GM18951 (cell line): Measurements from ENCODE around the gene CD48.
A peak's percentile ranks its signal among the peaks of the same experiment; 100 is the strongest.
"Not testable (repeated sequence)": the region's sequence is repeated elsewhere in the genome, so short reads cannot be mapped to it uniquely, and the experiment has no call there.

Experiments used
- POLR2A ChIP-seq: IDR thresholded peaks from 4 replicates; pipeline ENCODE4 v1.6.1; 2011; ENCODE audit warnings: mild to moderate bottlenecking; ENCODE audit not compliant: insufficient read length, insufficient read depth; ENCODE audit errors: extremely low read depth
- in situ Hi-C: fragments of 300-500 bp; cut with MboI; formaldehyde crosslinking; loops from one replicate; pipeline ENCODE4 v1.12.0; 2022; ENCODE audit warnings: low sequenced_read_pairs, mixed read lengths, inconsistent platforms; ENCODE audit not compliant: unreplicated experiment

The CD48 gene

DNA sequence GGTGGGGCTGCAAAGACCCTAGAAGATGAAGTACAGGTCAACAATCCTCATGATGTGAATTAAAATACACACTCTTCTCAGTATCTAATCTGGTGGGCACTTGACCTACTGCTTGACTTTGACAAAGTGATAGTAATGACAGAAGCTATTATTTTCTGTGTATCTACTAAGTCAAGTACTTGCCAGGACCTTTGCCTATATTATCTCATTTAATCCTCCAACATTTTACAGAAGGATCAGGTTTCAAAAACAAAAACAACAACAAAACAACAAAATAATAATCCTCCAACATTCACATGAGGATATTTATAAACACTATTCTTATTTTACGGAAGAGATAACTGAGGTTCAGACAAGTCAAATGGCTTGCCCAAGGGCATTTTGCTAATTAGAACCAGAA lies 4.4 kb upstream of the CD48 start:
- in situ Hi-C loops: no loop called here
- TF ChIP-seq POLR2A: no peak

DNA sequence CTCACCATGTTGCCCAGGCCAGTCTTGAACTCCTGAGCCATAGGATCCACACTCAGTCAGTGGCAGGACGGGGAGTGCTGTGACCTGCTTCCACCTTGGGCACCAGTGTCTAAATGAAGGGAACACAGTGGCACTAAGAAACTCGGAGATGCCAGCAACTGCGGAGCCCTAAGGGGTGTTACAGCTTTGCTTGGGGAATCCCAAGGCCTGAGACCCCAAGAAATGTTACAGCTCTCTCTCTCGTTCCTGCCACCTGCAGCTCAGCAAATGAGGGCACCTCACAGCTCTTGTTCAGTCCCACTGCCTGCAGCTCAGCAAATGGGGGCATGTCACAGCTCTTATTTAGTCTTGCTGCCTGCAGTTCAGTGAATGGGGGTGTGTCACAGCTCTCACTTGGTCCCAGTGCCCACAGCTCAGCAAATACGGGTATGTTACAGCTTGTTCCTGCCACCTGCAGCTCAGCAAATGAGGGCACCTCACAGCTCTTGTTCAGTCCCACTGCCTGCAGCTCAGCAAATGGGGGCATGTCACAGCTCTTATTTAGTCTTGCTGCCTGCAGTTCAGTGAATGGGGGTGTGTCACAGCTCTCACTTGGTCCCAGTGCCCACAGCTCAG lies 2.5 kb upstream of the CD48 start:
- in situ Hi-C loops: not testable (repeated sequence)

DNA sequence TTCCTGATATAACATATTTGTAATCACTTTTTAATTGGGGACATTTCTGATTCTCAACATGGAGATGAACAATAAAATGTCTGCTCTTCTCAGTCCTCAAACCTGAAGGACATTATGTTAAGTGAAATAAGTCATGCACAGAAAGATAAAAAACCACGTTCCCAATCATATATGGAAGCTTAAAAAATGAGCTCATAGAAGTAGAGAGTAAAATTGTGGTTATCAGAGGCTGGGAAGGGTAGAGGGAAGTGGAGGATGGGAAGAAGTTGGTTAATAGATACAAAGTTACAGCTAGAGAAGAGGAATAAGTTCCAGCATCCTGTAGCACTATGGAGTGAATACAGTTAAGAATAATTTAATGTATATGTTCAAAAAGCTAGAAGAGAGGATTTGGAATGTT lies 1.5 kb upstream of the CD48 start:
- no peak for TF ChIP-seq POLR2A
- in situ Hi-C loops: no loop called here

DNA sequence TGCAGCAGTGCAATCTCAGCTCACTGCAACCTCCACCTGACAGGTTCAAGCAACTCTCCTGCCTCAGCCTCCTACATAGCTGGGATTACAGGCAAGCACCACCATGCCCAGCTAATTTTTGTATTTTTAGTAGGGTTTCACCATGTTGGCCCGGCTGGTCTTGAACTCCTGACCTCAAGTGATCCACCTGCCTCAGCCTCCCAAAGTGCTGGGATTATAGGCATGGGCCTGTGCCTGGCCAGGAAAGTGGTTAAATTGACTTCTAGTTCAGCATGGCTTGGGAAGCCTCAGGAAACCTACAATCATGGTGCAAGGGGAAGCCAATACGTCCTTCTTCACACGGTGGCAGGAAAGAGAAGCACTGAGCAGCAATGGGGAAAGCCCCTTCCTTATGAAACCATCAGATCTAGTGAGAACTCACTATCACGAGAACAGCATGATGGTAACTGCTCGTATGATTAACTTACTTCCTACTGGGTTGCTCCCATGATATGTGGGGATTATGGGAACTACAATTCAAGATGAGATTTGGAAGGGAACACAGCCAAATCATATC lies 981 bp upstream of the CD48 start:
- peak; percentile 24 for TF ChIP-seq POLR2A
- in situ Hi-C loops: not testable (repeated sequence)

DNA sequence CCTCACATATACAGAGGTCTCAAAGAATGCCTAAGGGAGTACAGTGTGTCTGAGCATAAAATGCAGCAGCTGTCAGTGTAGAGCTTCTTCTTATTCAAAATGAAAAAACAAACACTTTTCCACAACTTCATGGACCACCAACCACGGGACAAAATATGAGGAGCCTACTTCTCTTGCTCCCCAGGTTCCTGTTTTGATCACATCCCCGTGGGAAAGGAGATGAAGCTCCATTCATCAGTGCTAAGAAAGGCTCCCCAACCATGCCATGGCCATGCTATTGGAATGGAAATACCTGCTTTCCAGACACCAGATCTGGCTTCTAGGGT lies 383 bp downstream of the CD48 start:
- in situ Hi-C loops: no loop called here
- no peak for TF ChIP-seq POLR2A

DNA sequence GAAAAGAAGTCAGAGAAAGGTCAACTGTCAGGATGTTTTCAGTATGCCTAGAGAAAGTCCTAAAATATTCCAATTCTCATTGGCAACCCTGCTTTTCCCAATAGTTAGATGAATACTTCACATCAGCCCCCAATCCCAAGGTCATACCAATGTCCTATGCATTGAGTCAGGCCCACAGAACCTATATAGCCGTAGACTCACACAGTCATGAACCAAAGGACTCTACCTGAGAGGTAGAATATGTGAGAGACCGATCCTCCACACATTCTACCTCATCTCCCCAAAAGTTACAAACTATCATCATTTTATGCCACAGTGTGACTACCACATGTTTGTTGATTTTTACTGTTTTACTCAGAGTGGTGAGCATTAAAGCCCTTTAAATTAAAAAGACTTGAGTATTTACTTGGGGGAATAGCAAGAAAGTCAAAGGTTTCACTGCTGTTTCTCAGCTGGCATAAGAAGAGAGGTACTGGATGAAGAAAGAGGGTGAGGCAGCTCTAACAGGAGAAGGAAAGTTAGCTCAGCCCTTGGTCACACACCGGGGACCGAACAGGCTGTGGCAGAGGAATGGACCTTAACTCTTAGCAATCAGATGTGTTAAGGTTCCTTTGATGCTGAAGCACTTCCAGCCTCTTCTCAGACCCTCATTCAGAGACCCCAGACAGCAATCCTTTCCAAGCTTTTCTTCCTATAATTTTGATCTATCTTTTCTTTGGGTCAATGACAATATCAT lies 937 bp downstream of the CD48 start:
- in situ Hi-C loops: no loop called here
- TF ChIP-seq POLR2A: peak; percentile 13

DNA sequence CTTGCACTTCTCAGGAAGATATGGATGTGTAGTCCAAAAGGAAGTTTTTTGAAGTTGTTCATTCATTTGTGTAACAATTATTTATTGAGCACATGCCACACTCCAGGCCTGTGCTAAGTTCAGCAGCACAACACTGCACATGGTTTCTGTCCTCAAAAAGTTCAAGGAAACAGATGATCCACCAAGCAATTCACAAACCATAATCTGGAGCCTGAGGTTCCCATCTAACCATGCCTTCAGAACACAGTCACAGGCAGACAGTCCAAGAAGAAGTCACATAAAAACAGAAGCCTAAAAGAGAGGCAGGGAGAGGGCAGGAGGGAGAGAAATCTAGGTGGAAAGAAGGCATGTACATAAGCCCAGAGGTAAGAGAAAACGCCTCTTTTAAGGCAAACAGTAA lies 1.9 kb downstream of the CD48 start:
- in situ Hi-C loops: no loop called here
- no peak for TF ChIP-seq POLR2A

DNA sequence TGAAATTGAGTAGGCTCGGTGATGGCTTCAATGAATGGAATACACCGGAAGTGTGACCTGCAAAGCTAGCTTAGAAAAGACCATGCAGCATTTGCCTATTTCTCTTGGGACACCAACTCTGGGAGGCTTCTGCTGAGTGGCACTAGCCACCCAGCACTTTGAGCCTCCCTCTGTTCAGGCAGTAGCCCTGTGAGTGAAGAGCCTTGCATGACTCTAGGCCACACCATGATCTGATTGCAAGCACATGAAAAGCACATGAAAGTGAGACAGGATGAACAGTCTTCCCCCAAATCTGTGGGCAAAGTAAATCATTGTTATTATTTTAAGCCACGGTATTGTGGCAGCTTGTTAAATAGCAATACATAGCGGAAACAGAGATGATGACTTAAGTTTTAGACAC lies 2.8 kb downstream of the CD48 start:
- TF ChIP-seq POLR2A: peak; percentile 70
- in situ Hi-C loops: no loop called here

DNA sequence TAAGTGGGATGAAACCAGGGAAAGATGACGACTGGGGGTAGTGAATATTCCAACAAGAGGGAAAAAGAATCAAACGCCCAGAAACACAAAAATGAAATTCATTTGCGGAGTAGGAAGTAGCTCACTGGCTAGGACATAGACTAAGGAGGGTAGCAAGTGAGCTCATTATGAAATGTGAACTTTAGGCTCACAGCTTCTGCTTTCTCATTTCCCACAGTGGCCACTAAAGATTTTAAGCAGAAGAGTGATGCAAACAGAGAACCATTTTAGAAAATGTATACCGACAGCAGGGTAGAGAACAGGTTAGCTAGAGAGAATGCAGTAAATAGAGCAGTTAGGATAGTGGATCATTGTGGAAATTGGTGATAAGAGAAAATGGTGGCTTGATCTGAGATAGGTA lies 3.5 kb downstream of the CD48 start:
- no peak for TF ChIP-seq POLR2A
- in situ Hi-C loops: no loop called here

DNA sequence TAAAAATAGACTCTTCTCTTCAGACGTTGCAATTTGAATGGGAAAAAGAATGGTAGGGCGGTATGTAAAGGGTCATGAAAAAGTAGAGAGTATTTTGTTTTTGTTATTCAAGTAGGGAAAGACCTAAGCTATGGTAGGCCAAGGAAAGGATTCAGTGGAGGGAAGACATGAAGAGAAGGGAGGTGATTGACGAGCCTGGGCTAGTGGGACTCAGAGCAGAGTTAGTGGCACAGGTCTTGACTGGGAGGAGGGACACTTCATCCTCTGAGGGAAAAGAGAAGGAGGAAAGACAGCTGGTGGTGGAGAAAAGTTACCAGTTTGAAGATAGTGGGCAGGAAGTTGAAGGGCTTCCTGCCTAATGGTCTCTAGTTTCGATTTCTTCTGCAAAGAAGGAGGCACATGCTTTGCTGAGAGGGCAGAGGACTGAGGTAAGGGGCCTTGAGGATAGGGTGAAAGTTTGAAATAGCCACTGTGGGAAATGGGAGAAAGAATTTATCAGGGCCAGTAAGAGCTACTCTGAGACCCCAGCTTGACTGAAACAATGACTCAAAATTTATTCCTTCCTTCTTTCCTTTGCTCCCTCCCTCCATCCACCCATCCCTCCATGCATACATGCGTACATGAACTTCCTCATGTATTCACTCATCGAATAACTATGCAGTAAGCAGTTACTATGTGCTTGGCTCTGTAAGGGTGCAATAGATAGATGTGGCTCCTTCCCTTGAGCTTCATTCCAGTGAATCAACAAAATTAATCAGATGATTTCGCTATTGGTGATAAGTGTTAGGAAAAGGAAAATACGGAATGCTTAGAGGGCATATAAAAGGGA lies 4.2 kb downstream of the CD48 start:
- peak; percentile 47 for TF ChIP-seq POLR2A
- in situ Hi-C loops: no loop called here

DNA sequence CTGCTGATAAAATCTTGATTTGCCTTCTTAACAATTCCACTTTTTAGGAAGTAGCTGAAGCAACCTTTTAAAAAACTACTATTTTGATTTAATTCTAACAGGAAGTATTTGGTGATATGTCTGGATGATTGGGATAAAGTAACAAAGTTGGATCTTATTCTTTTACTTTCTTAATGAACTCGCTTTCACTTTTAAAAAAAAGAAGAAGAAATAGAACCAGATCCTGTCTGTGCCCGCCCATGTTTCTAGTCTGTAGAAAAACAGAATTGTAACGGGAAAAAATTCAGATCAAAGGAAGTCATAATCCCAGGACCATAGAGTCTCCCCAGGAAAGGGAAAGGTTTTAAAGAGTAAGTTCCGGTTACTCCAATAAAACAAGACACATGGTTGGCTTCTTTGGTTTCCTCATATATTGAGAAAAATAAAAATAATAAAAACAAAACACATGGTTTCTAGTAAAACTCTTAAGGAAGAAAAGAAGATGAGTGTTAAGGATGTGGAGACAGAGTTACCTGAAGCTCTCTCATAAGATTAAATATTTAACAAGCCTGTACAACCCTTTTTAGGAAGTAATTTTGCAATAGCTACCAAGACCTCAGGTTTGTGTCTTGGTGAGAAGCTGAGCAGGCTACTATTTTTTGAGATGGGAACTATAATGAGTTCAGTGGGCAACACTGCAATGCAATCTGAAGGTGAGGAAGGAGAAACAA lies 4.9 kb downstream of the CD48 start:
- in situ Hi-C loops: no loop called here

DNA sequence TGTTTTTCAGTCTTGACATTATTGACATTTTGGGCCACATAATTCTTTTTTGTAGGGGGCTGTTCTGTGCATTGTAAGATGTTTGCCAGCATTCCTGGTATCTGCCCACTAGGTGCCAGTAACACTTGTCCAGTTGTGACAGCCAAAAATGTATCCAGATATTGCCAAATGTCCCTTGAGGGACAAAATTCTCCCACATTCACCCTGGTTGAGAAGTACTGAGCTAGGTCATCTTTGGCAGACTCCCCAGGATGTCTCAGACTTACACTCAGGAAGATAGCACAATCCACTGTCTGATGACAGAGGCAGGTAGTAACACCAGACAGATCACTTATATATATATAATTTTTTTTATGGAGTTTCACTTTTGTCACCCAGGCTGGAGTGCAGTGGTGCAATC lies 5.9 kb downstream of the CD48 start:
- in situ Hi-C loops: no loop called here
- no peak for TF ChIP-seq POLR2A

More for the DNA sequence above, 4.9 kb downstream of the CD48 start:
- no peak for TF ChIP-seq POLR2A

DNA sequence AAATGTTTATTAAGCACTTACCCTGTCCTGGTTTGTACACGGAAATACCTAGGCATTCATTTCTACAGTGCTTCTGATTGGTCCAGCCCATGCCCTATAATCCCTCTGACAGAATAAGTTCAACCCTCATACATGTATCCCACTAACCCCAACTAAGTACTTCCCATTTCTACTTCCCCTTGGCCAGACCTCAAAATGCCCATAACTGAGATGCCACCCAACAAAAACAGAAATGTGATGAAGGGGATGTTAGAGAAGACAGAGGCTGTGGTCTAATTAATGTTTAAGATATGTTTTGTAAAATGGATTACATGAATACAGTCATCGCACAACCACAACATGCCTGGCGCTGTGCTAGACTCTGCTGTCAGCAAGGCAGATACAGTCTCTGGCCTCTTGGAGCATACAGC lies 6.4 kb downstream of the CD48 start:
- in situ Hi-C loops: not testable (repeated sequence)
